ENCODE data around the gene SDF4.

- TF ChIP-seq GATA2 (IDR thresholded peaks at IDR 0.05; ENCODE audit: low read depth, low read length) (no peak), GATA3 (IDR thresholded peaks at IDR 0.05; ENCODE audit: low read depth, low read length) (no peak)
Measured at GRCh38 chr1:1274931-1275431, 43.2 kb upstream of the SDF4 start.

Data from SH-SY5Y (cell line).